K562 (cell line): ENCODE measurements around the gene PTGER2. TPM values are rescaled to one million over a fixed set of nuclear protein-coding genes. Genes with fewer than 3 reads are reported as not detected.

Experiments
- ARID4B ChIP-seq: sonication (generic); formaldehyde crosslinking; IDR thresholded peaks from 2 replicates; pipeline ENCODE4 v1.8.0; 2022; ENCODE audit warnings: mild to moderate bottlenecking, missing genetic modification reagents
- CLOCK ChIP-seq: fragments of 250-450 bp; sonication (Bioruptor Pico); IDR thresholded peaks from 2 replicates; pipeline ENCODE4 v1.4.0; 2020; ENCODE audit warnings: mild to moderate bottlenecking, moderate library complexity, borderline replicate concordance
- FOXP4 ChIP-seq: sonication (generic); formaldehyde crosslinking; IDR thresholded peaks from 2 replicates; pipeline ENCODE4 v1.8.0; 2022; ENCODE audit warnings: mild to moderate bottlenecking, missing genetic modification reagents, borderline replicate concordance
- SREBF2 ChIP-seq: sonication (generic); formaldehyde crosslinking; IDR thresholded peaks from 2 replicates; pipeline ENCODE4 v1.4.0; 2020; ENCODE audit warnings: mild to moderate bottlenecking, missing genetic modification reagents
- ZNF408 ChIP-seq: fragments of 250-450 bp; sonication (Bioruptor Pico); IDR thresholded peaks from 2 replicates; pipeline ENCODE4 v1.4.0; 2020; ENCODE audit warnings: low read depth, mild to moderate bottlenecking, moderate library complexity
- ZNF583 ChIP-seq: fragments of 250-450 bp; sonication (Bioruptor Pico); IDR thresholded peaks from 2 replicates; pipeline ENCODE4 v1.4.0; 2020
- polyA plus RNA-seq, 8 experiments: library from polyadenylated mRNA; depleted of rRNA in 4 of 8; stranded (reverse) in 5 of 8; unstranded in 3 of 8; fragments of >200 nt; fragmentation: Nextera tagmentation in 2 of 8; fragmentation: Illumina TruSeq in 1 of 8; extraction: Ambion mirVana in 2 of 8; extraction: Trizol in 1 of 8; gene quantifications; 2 replicates each; pipeline versions ENCODE4 v1.2.1 to v1.2.3, GENCODE V29; 2011 to 2014; ENCODE audit warnings: inconsistent platforms in 1 of 8, missing spikeins in 1 of 8
- total RNA-seq, 7 experiments: library from RNA; depleted of rRNA in 6 of 7; stranded (reverse); fragments of >200 nt in 6 of 7; fragmentation: Illumina TruSeq in 2 of 7; extraction: Trizol in 2 of 7; gene quantifications; 2 replicates each; pipeline versions ENCODE4 v1.2.1 to v1.2.3, GENCODE V29; 2011 to 2021; ENCODE audit warnings: low replicate concordance in 1 of 7

PTGER2 gene
- total and polyA plus RNA-seq, 9 of the 15 experiments (the other 6 are each of a cell fraction or from before 2014, with no cell fraction given), result not detected

GRCh38 chr14:52267501-52268278 is 46.4 kb upstream of the PTGER2 start, which contains the start of gene PTGDR (continued):
- TF ChIP-seq CLOCK (no peak), FOXP4 (no peak), SREBF2 (CRISPR knock-in tag) (no peak), ARID4B (CRISPR knock-in tag) (no peak), ZNF583 (CRISPR knock-in tag) (no peak), ZNF408 (no peak)
